ENCODE results near the gene GNAS.

DNA sequence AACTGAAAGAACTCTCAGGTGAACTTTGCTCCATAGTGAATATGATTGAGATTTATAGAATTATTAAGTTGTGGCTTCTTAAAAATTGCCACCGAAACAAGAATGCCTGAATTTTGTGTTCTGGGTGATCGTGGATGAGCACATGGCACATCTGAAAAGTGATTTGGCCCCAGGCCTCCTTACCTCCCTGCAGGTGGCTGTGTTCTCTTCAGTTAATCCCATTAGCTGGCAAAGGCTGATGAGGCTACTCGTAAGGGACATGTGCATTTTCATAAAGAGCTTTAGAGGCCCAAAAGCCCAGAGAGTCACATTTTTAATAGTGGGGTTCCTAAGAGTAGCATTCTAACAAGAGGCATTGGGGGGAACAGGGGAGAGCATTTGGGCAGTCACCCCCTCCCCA lies 22.6 kb downstream of the GNAS start:
- TF ChIP-seq FOXA1 (IDR thresholded peaks at IDR 0.05): no peak
- TF ChIP-seq, protein P1, sequence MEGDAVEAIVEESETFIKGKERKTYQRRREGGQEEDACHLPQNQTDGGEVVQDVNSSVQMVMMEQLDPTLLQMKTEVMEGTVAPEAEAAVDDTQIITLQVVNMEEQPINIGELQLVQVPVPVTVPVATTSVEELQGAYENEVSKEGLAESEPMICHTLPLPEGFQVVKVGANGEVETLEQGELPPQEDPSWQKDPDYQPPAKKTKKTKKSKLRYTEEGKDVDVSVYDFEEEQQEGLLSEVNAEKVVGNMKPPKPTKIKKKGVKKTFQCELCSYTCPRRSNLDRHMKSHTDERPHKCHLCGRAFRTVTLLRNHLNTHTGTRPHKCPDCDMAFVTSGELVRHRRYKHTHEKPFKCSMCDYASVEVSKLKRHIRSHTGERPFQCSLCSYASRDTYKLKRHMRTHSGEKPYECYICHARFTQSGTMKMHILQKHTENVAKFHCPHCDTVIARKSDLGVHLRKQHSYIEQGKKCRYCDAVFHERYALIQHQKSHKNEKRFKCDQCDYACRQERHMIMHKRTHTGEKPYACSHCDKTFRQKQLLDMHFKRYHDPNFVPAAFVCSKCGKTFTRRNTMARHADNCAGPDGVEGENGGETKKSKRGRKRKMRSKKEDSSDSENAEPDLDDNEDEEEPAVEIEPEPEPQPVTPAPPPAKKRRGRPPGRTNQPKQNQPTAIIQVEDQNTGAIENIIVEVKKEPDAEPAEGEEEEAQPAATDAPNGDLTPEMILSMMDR (IDR thresholded peaks at IDR 0.05; ENCODE audit: low read depth, low read length, missing input control): no peak

Data from liver (tissue), 2 donors.